Calu3 (cell line): Measurements from ENCODE around the gene ACR. TPM values are rescaled to one million over a fixed set of nuclear protein-coding genes. Genes with fewer than 3 reads are reported as not detected.

Experiments
- BruUV-seq: library from RNA; stranded (reverse); fragments of 400-500 nt; replicated peaks from 2 replicates; lab custom pipeline; 2021; lab: Mats Ljungman, UMichigan
- CTCF ChIA-PET: fragments of 300-600 bp; sonication (Branson Sonifier 250); formaldehyde crosslinking; loops from one replicate; lab custom pipeline; 2022; ENCODE audit warnings: antibody characterized with exemption; lab: Charles Lee
- DNase-seq: peaks from one replicate; pipeline ENCODE4 v3.0.0; 2022
- H3K27ac Mint-ChIP-seq: one replicate; pipeline ENCODE4 v1.8.0; 2022; ENCODE audit warnings: mixed read lengths; ENCODE audit not compliant: unreplicated experiment
- H3K27me3 Mint-ChIP-seq: one replicate; pipeline ENCODE4 v1.8.0; 2022; ENCODE audit warnings: mixed read lengths; ENCODE audit not compliant: unreplicated experiment
- H3K36me3 Mint-ChIP-seq: one replicate; pipeline ENCODE4 v1.8.0; 2022; ENCODE audit warnings: mild to moderate bottlenecking, moderate library complexity, mixed read lengths; ENCODE audit not compliant: insufficient read depth, unreplicated experiment
- H3K4me1 Mint-ChIP-seq: one replicate; pipeline ENCODE4 v1.8.0; 2022; ENCODE audit warnings: mild to moderate bottlenecking, low read depth, mixed read lengths; ENCODE audit not compliant: unreplicated experiment
- H3K4me3 Mint-ChIP-seq: one replicate; pipeline ENCODE4 v1.8.0; 2022; ENCODE audit warnings: mild to moderate bottlenecking, low read depth, moderate library complexity, mixed read lengths; ENCODE audit not compliant: unreplicated experiment
- H3K9me3 Mint-ChIP-seq: one replicate; pipeline ENCODE4 v1.8.0; 2022; ENCODE audit warnings: low read depth, mixed read lengths; ENCODE audit not compliant: unreplicated experiment
- CTCF ChIP-seq: fragments of 200-600 bp; IDR thresholded peaks from one replicate; pipeline ENCODE4 v1.8.0; 2022; ENCODE audit warnings: antibody characterized with exemption; ENCODE audit not compliant: unreplicated experiment
- intact Hi-C: fragments of 100-400 bp; cut with micrococcal nuclease; formaldehyde crosslinking; loops from one replicate; pipeline ENCODE4 v1.10.0; 2022; ENCODE audit not compliant: unreplicated experiment
- total RNA-seq: library from RNA; stranded (reverse); gene quantifications from 2 replicates; pipeline ENCODE4 v1.2.3, GENCODE V29; 2022

The ACR gene
- total RNA-seq, 1 experiment from 2014 or later: not detected

DNA sequence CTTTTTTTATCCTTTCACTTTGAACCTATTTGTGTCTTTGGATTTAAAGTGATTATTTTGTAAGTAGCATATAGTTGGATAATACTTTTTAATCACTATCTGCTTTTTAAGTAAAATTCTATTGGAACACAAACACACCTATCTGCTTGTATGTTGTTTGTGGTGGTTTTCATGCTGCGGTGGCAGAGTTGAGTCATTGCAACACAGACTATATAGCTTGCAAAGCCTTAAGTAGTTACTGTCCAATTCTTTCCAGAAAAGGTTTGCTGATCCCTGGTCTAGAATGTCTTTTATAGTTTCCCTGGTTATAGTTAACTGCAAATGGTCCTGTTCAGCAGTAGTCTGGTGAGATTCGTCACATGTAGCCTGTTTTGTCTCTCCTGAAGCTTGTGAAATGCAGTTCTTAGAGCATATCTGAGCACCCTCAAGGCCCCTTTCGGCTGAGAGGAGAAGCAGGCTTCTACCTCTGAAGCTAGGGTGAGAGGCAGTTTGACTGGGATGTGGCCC lies 43.9 kb upstream of the ACR start:
- intact Hi-C loops: loop anchor here (5.0 kb wide), 1 partner anchor 72 kb away; no protein-coding TSS in a partner anchor
- no peak for DNase-seq
- no peaks in the 10 kb centered on the region for H3K36me3 Mint-ChIP-seq
- no peaks in the 10 kb centered on the region for H3K9me3 Mint-ChIP-seq
- no peak overlapping the region for H3K27ac Mint-ChIP-seq
- no peak for TF ChIP-seq CTCF
- BruUV-seq: no TSS peak
- H3K4me1 Mint-ChIP-seq: no peaks in the 10 kb centered on the region
- no peak overlapping the region for H3K4me3 Mint-ChIP-seq
- CTCF ChIA-PET: no interaction called here
- peaks cover 68% of the 10 kb centered on the region for H3K27me3 Mint-ChIP-seq

- H3K4me3 Mint-ChIP-seq: no peak overlapping the region
- no peaks in the 10 kb centered on the region for H3K36me3 Mint-ChIP-seq
- no peak overlapping the region for H3K27ac Mint-ChIP-seq
- no peaks in the 10 kb centered on the region for H3K4me1 Mint-ChIP-seq
- BruUV-seq: no TSS peak
- CTCF ChIA-PET: no interaction called here
- no peak for TF ChIP-seq CTCF
- H3K9me3 Mint-ChIP-seq: no peaks in the 10 kb centered on the region
- H3K27me3 Mint-ChIP-seq: peaks cover 73% of the 10 kb centered on the region
- DNase-seq: no peak
- intact Hi-C loops: loop anchor here (5.0 kb wide), 1 partner anchor 73 kb away; no protein-coding TSS in a partner anchor
Observed at GRCh38 chr22:50694766-50695420, 43.1 kb upstream of the ACR start.

- Mint-ChIP-seq H3K36me3 (no peaks in the 10 kb centered on the region), H3K27ac (no peak overlapping the region), H3K27me3 (peaks cover 73% of the 10 kb centered on the region), H3K4me1 (no peaks in the 10 kb centered on the region), H3K9me3 (no peaks in the 10 kb centered on the region), H3K4me3 (no peak overlapping the region)
- no peak for TF ChIP-seq CTCF
- no peak for DNase-seq
- CTCF ChIA-PET: no interaction called here
- intact Hi-C loops: no loop called here
- BruUV-seq: no TSS peak
Observed at GRCh38 chr22:50695421-50696250, 42.4 kb upstream of the ACR start.

- Mint-ChIP-seq H3K27ac (no peak overlapping the region), H3K4me3 (peak overlapping the region; percentile 62), H3K9me3 (no peaks in the 10 kb centered on the region), H3K4me1 (no peaks in the 10 kb centered on the region), H3K36me3 (no peaks in the 10 kb centered on the region), H3K27me3 (peaks cover 73% of the 10 kb centered on the region)
- intact Hi-C loops: no loop called here
- CTCF ChIA-PET: no interaction called here
- BruUV-seq: no TSS peak
- no peak for DNase-seq
- TF ChIP-seq CTCF: no peak
Observed at GRCh38 chr22:50696251-50696798, 41.7 kb upstream of the ACR start.
